ENCODE measurements around the gene AGTRAP. TPM values are rescaled to one million over a fixed set of nuclear protein-coding genes. Genes with fewer than 3 reads are reported as not detected.
A peak's percentile ranks its signal among the peaks of the same experiment; 100 is the strongest.

AGTRAP gene
- total RNA-seq, 2 donors from 2014 or later: 12.6 to 13.4 TPM

GRCh38 chr1:11746795-11747487, 11.0 kb downstream of the AGTRAP start:
- no peaks in the 10 kb centered on the region for H3K36me3 Mint-ChIP-seq (ENCODE audit: insufficient read depth in 2 of 2)
- no peak for DNase-seq
- H3K27ac Mint-ChIP-seq: no peak overlapping the region
- peaks cover 30% of the 10 kb centered on the region for H3K4me1 Mint-ChIP-seq (ENCODE audit: low read depth)
- H3K4me3 Mint-ChIP-seq: no peak overlapping the region
- H3K27me3 Mint-ChIP-seq (ENCODE audit: low read depth): no peaks in the 10 kb centered on the region
- ATAC-seq (replicated peaks in 1 of 2): no peak
- no peaks in the 10 kb centered on the region for H3K9me3 Mint-ChIP-seq

DNA sequence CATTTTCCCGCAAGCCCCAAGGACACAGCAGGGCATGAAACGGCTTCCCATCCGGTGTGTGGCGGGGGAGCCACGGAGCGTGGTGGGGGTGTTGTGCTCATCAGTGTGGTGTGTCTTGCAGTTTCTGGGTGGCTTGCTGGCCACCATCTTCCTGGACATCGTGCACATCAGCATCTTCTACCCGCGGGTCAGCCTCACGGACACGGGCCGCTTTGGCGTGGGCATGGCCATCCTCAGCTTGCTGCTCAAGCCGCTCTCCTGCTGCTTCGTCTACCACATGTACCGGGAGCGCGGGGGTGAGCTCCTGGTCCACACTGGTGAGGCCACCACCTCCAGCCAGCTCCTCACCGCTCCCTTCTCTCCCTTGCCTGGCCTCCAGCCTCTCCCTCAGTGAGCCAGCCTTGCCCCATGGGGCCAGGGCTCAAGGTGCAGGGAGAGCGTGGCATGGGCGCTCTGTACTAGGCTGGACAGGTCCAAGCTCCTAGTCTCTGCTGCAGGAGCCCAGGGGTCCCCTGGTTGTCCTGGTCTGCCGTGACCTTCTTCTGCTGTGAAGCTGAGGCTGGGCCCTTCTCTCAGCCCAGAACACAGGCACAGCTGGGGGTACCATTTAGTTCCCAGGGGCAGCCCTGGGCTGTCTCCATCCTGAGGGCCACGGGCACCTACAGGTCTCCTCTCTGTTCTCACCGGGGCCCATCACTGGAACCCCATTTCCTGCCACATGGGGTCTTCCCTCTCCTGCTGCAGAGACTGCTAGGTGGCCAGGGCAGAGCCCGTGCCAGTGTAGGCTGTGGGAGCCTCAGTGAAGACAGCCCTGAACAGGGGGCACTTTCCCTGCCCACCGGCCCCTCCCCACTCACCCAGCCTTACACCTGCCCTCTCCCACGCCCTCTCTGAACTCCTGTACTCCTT, 12.6 kb downstream of the AGTRAP start:
- Mint-ChIP-seq H3K4me3 (no peak overlapping the region), H3K4me1 (ENCODE audit: low read depth) (peaks cover 21% of the 10 kb centered on the region), H3K36me3 (ENCODE audit: insufficient read depth in 2 of 2) (no peaks in the 10 kb centered on the region), H3K27ac (no peak overlapping the region), H3K27me3 (ENCODE audit: low read depth) (no peaks in the 10 kb centered on the region), H3K9me3 (no peaks in the 10 kb centered on the region)
- DNase-seq: no peak
- peak; percentile 41 to 56 for ATAC-seq (replicated peaks in 1 of 2)

DNA sequence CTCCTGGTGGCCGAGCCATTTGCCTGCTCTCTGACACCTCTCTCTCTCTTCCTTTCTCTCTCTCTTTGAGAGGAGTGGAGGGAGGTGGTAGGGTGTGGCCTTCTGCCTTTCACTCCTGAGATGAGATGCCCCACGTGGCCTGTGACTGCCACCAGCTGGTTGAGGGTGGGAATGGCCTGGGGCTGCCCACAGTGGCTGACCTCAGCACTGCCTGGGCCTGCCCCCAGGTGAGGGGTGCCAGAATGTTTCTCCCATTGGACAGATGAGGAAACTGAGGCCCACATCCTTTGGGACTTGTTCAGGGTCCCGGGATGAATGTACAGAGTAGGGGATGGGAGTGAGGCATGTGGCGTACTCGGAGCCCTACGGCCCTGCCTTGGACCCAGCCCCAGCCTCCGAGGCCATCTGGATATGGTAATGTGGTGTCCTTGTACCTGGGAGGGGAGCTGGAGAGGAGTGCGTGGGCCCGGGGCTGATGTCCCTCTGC, 13.3 kb downstream of the AGTRAP start:
- Mint-ChIP-seq H3K27me3 (ENCODE audit: low read depth) (no peaks in the 10 kb centered on the region), H3K27ac (no peak overlapping the region), H3K4me3 (no peak overlapping the region), H3K9me3 (no peaks in the 10 kb centered on the region), H3K36me3 (ENCODE audit: insufficient read depth in 2 of 2) (no peaks in the 10 kb centered on the region), H3K4me1 (ENCODE audit: low read depth) (peaks cover 21% of the 10 kb centered on the region)
- ATAC-seq (replicated peaks in 1 of 2) (peak; percentile 90 to 96), DNase-seq (peak; percentile 65 to 75)

DNA sequence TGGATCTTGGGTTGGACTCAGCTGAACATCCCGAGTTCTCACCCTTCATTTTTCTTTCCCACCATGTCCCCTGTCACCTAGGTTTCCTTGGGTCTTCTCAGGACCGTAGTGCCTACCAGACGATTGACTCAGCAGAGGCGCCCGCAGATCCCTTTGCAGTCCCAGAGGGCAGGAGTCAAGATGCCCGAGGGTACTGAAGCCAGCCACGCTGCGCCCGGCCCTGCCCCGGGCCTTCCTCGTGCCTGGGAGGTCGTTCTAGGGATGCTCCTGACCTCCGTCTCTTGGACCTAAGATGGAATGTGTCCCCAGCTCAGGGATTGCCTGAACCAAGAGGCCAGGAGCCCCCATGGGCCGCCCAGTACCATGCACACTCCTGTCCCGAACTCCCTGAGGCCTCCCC, 14.1 kb downstream of the AGTRAP start:
- Mint-ChIP-seq H3K4me3 (no peak overlapping the region), H3K36me3 (ENCODE audit: insufficient read depth in 2 of 2) (no peaks in the 10 kb centered on the region), H3K27me3 (ENCODE audit: low read depth) (no peaks in the 10 kb centered on the region), H3K27ac (no peak overlapping the region), H3K9me3 (no peaks in the 10 kb centered on the region), H3K4me1 (ENCODE audit: low read depth) (peaks cover 21% of the 10 kb centered on the region)
- ATAC-seq (replicated peaks in 1 of 2) (no peak), DNase-seq (no peak)

- Mint-ChIP-seq H3K27me3 (ENCODE audit: low read depth) (no peaks in the 10 kb centered on the region), H3K36me3 (ENCODE audit: insufficient read depth in 2 of 2) (no peaks in the 10 kb centered on the region), H3K27ac (no peak overlapping the region), H3K4me1 (ENCODE audit: low read depth) (peaks cover 14% of the 10 kb centered on the region), H3K9me3 (no peaks in the 10 kb centered on the region), H3K4me3 (no peak overlapping the region)
- ATAC-seq (replicated peaks in 1 of 2) (no peak), DNase-seq (no peak)
These were observed 15.2 kb downstream of the AGTRAP start for GRCh38 chr1:11751087-11751486.

- Mint-ChIP-seq H3K36me3 (ENCODE audit: insufficient read depth in 2 of 2) (no peaks in the 10 kb centered on the region), H3K27me3 (ENCODE audit: low read depth) (no peaks in the 10 kb centered on the region), H3K27ac (no peak overlapping the region), H3K9me3 (no peaks in the 10 kb centered on the region), H3K4me1 (ENCODE audit: low read depth) (peaks cover 9% of the 10 kb centered on the region), H3K4me3 (no peak overlapping the region)
- DNase-seq (no peak), ATAC-seq (replicated peaks in 1 of 2) (no peak)
These were observed 16.6 kb downstream of the AGTRAP start for GRCh38 chr1:11752359-11753088.

- Mint-ChIP-seq H3K27ac (no peak overlapping the region), H3K4me1 (ENCODE audit: low read depth) (peaks cover 6% of the 10 kb centered on the region), H3K36me3 (ENCODE audit: insufficient read depth in 2 of 2) (no peaks in the 10 kb centered on the region), H3K4me3 (no peak overlapping the region), H3K27me3 (ENCODE audit: low read depth) (no peaks in the 10 kb centered on the region), H3K9me3 (no peaks in the 10 kb centered on the region)
- DNase-seq (no peak), ATAC-seq (replicated peaks in 1 of 2) (no peak)
These were observed 17.7 kb downstream of the AGTRAP start for GRCh38 chr1:11753555-11754208.

GRCh38 chr1:11757047-11757446, 21.1 kb downstream of the AGTRAP start:
- Mint-ChIP-seq H3K27me3 (ENCODE audit: low read depth) (peaks cover 8% of the 10 kb centered on the region), H3K4me1 (ENCODE audit: low read depth) (peaks cover 6% of the 10 kb centered on the region), H3K36me3 (ENCODE audit: insufficient read depth in 2 of 2) (no peaks in the 10 kb centered on the region), H3K9me3 (no peaks in the 10 kb centered on the region), H3K27ac (no peak overlapping the region), H3K4me3 (no peak overlapping the region)
- ATAC-seq (replicated peaks in 1 of 2) (no peak), DNase-seq (no peak)

GRCh38 chr1:11759791-11760190, 23.9 kb downstream of the AGTRAP start:
- H3K4me3 Mint-ChIP-seq: no peak overlapping the region
- no peaks in the 10 kb centered on the region for H3K9me3 Mint-ChIP-seq
- H3K36me3 Mint-ChIP-seq (ENCODE audit: insufficient read depth in 2 of 2): no peaks in the 10 kb centered on the region
- H3K27me3 Mint-ChIP-seq (ENCODE audit: low read depth): peaks cover 27% of the 10 kb centered on the region
- no peak for ATAC-seq (replicated peaks in 1 of 2)
- DNase-seq: no peak
- peaks cover 12% of the 10 kb centered on the region for H3K4me1 Mint-ChIP-seq (ENCODE audit: low read depth)
- no peak overlapping the region for H3K27ac Mint-ChIP-seq

- DNase-seq (no peak), ATAC-seq (replicated peaks in 1 of 2) (no peak)
- no peaks in the 10 kb centered on the region for H3K9me3 Mint-ChIP-seq
- no peak overlapping the region for H3K27ac Mint-ChIP-seq
- H3K4me3 Mint-ChIP-seq: no peak overlapping the region
- no peaks in the 10 kb centered on the region for H3K36me3 Mint-ChIP-seq (ENCODE audit: insufficient read depth in 2 of 2)
- peaks cover 12% of the 10 kb centered on the region for H3K4me1 Mint-ChIP-seq (ENCODE audit: low read depth)
- H3K27me3 Mint-ChIP-seq (ENCODE audit: low read depth): peaks cover 27% of the 10 kb centered on the region
These were observed 25.3 kb downstream of the AGTRAP start for GRCh38 chr1:11761285-11761684.

DNA sequence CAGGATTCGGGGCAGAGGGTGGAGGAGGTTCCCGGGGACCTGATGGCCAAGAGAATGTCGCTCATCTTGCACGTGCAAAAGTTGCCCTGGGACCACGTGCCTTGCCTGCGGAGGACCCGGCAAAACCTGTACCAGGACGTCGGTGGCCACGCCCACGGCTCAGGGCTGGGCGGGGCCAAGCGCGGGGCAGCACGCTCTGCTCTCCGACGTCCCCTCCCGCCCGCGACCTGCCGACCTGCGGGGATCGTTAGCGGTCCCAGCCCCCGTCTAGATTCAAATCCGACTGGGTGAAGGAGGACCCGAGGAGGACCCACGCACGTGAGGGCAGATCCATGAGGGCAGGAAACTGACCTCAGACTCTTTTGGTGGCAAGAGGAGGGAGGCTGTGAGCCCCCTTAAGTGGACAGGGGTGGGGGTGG, 26.1 kb downstream of the AGTRAP start, which contains the start of gene C1orf167:
Gene C1orf167, plus strand, starts transcription at position 206 of the 419 bp plus-strand sequence. CDS start 2,208 bp downstream, outside the sequence.
- H3K4me1 Mint-ChIP-seq (ENCODE audit: low read depth): peaks cover 12% of the 10 kb centered on the region
- no peaks in the 10 kb centered on the region for H3K9me3 Mint-ChIP-seq
- DNase-seq (peak; percentile 36 to 40), ATAC-seq (replicated peaks in 1 of 2) (peak; percentile 47 to 60)
- no peaks in the 10 kb centered on the region for H3K36me3 Mint-ChIP-seq (ENCODE audit: insufficient read depth in 2 of 2)
- peak within 1 kb of the TSS in 1 of 2 donors; percentile 15 for H3K4me3 Mint-ChIP-seq
- H3K27ac Mint-ChIP-seq: no peak within 1 kb of the TSS
- peaks cover 27% of the 10 kb centered on the region for H3K27me3 Mint-ChIP-seq (ENCODE audit: low read depth)

DNA sequence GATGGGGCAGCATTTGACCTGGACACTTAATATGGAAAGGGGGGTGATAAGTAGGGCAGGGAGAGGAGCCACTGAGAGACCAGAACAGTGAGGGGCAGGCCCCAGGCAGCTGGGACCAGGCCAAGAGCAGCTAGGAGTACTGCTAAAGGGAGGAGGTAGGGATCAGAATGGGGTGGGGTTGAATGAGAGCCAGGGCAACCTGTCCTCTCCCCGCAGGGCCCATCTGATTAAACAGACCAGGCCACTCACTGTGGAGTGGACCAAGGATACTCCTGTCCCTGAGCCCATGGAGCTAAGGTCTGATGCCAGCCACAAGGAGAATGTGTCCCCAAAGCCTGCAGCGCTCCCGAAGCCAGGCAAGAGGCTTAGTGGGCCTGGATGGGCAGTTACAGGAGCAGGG, 28.2 kb downstream of the AGTRAP start:
- Mint-ChIP-seq H3K36me3 (ENCODE audit: insufficient read depth in 2 of 2) (no peaks in the 10 kb centered on the region), H3K27me3 (ENCODE audit: low read depth) (peaks cover 27% of the 10 kb centered on the region), H3K9me3 (no peaks in the 10 kb centered on the region), H3K4me1 (ENCODE audit: low read depth) (peaks cover 12% of the 10 kb centered on the region), H3K4me3 (no peak overlapping the region), H3K27ac (no peak overlapping the region)
- ATAC-seq (replicated peaks in 1 of 2) (no peak), DNase-seq (no peak)
